HG03439 (cell line): ENCODE data around the gene ADTRP.
A peak's percentile ranks its signal among the peaks of the same experiment; 100 is the strongest.
"Not testable (repeated sequence)": the region's sequence is repeated elsewhere in the genome, so short reads cannot be mapped to it uniquely, and the experiment has no call there.

Experiments
- ATAC-seq: cut with Tn5 transposase; IDR thresholded peaks from one replicate; pipeline ENCODE4 v1.9.1; 2021; ENCODE audit warnings: mild to moderate bottlenecking, moderate library complexity; ENCODE audit not compliant: unreplicated experiment

ADTRP gene

GRCh38 chr6:11804135-11804534 lies 25.5 kb upstream of the ADTRP start:
- ATAC-seq = no peak

- ATAC-seq = no peak
Measured at GRCh38 chr6:11803591-11803971, 25.0 kb upstream of the ADTRP start.

DNA sequence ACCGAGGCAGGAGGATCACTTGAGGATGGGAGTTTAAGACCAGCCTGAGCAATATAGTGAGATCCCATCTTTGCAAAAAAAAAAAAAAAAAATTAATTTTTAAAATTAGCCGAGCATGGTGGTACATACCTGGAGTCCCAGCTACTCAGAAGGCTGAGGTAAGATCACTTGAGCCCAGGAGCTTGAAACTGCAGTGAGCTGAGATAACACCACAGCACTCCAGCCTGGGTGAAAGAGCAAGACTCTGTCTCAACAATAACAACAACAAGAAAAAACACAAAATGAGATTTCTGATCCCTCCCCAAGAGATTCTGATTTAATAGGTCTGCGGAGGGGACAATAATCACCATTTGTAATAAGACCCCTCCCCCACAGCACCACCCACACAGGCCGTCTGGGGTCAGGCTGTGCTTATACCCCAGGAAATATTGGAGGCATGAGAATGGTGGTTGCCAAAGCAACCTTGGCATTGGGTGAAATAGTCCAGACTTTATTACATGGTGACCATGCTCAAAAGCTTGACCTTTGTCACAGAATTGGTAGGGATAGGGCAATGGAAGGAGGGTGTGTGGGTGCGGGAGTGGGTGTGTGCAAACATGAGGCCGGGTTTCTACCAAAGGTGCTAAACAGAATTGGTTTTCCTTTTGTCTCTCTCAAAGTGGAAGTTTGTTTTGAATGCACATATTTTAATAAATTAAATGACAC lies 24.4 kb upstream of the ADTRP start:
- ATAC-seq = no peak

DNA sequence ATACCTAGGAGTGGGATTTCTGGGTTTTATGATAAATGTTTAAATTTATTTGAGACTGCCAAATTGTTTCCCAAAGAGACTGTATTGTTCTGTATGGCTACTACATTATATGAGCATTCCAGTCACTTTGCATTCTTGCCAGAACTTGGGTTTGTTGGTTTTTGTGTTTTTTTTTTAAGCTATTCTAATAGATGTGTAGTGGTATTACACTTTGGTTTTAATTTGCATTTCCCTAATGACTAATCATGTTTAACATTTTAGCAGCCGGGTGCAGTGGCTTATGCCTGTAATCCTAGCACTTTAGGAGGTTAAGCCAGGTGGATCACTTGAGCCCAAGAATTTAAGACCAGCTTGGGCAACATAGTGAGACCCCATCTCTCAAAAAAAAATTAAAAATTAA lies 21.9 kb upstream of the ADTRP start:
- ATAC-seq = not testable (repeated sequence)

- ATAC-seq = no peak
Measured at GRCh38 chr6:11798538-11798937, 19.9 kb upstream of the ADTRP start.

DNA sequence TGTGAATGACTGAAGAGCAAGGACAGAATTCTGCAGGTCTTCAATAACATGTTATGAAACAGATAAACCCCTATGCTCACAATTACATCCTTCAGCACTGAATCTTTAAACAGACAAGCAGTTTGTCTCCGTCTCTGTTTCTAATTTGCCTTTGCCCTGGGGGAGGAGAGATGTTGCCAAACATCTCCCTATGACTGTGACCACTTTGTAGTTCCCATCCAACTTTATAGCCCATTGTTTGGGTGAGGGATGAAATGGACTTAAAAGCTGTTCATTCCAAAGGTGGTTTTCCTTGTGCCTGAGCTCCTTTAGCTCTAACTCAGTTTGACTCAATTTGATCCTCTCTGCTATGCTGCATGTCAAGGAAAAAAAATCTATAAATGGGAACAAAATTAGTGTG lies 19.5 kb upstream of the ADTRP start:
- no peak for ATAC-seq

GRCh38 chr6:11796829-11797228 lies 18.2 kb upstream of the ADTRP start:
- no peak for ATAC-seq

DNA sequence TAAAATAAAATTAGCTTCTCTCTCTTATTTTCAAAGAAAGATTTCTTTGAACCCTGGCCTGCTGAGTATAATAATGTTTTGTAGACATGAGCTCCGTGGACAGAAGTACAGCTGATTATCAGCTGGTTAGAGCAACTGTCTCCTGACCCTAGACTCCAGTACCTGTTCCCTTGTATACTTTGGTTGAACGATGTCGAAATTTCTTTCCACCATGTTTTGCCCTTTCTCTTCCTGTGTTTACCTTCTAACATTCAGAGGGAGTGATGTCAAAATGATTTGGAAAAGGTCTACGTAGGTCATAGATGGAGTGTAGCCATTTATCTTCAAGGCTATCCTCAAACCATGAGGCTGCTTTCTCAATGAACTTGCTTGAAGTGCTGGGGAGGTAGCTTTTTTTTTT lies 16.8 kb upstream of the ADTRP start:
- ATAC-seq = no peak

DNA sequence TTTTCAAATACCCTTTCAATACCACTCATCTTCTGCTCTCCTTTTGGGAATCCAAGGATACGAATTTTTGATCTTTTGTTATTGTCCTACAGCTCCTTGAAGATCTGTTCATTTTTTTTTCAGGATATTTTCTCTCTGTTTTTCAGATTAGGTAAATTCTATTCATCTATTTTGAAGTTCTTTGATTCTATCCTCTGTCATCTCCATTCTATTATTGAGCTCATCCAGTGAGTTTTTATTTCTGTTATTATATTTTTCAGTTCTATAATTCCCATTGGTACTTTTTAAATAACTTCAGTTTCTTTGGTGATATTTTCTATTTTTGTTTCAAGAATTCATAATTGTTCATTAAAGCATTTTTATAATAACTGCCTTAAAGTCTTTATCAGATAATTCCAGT lies 14.7 kb upstream of the ADTRP start:
- ATAC-seq = no peak

DNA sequence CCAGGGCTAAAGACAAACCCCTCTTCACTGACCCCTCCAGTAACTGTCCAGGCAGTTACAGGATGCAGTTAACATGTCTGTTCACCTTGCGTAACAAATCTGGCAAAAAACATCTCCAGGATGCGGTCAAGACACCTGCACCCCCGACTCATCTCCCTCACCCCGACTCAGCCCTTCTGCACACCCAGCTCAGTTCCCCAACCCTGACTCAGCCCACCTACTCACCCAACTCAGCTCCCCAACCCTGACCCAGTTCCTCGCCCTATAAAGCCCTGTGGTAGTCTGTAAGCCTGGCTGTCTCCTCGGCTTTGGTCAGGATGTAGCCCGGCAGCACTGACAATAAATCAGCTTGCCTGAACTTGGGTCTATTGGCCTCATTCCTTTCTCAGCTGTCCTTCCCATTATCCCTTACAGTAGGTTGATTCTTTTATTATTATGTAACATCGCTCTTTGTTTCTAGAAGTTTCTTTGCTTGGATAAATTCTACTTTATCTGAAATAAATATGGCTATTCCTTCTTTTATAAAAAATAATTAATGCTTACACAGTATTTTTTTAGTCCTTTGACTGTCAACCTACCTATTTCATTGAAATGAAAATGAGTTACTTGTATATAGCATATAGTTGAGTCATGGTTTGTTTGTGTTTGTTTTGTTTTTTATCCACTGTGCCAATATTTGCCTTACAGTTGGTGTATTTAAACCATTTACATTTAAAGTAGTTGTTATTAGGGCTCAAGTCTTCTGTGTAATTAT lies 12.9 kb upstream of the ADTRP start:
- no peak for ATAC-seq

GRCh38 chr6:11789744-11790143 lies 11.1 kb upstream of the ADTRP start:
- no peak for ATAC-seq

DNA sequence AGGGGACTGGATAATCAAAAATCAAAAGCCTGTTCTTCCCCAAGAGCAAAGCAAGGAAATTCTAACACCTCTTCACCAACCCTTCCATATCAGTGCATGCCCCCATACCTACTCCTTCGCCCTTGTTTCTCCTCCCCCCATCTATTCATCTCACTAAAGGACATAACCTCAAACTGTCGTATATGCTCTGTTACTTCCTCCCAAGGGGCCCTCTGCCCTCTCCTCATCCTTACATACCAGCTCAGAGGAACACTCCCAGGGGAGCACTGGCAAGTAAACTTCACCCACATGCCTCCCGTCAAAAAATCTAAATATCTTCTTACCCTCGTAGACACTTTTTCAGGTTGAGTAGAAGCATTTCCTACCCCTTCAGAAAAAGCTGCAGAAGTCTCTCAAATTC lies 9.4 kb upstream of the ADTRP start:
- no peak for ATAC-seq

GRCh38 chr6:11785774-11786579 lies 7.4 kb upstream of the ADTRP start:
- peak; percentile 87 for ATAC-seq

DNA sequence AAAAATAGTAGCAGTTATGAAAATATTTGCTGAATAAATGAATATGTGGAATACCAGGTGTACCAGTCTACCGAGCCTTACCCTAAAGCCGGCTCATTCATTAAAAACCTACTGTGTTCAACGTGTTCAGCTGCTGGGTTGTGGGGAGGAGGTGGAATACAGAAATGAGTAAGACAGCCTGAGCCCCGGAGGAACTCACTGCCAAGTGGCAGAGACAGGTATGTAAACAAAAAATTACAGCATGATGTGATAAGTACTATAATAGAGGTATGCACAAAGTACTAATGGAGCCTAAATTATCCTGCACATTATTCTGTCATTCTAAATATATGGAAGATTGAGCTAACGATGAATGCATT lies 6.8 kb upstream of the ADTRP start:
- ATAC-seq = peak; percentile 50

GRCh38 chr6:11784341-11784740 lies 5.7 kb upstream of the ADTRP start:
- ATAC-seq = no peak

GRCh38 chr6:11783524-11784064 lies 5.0 kb upstream of the ADTRP start:
- ATAC-seq = no peak

DNA sequence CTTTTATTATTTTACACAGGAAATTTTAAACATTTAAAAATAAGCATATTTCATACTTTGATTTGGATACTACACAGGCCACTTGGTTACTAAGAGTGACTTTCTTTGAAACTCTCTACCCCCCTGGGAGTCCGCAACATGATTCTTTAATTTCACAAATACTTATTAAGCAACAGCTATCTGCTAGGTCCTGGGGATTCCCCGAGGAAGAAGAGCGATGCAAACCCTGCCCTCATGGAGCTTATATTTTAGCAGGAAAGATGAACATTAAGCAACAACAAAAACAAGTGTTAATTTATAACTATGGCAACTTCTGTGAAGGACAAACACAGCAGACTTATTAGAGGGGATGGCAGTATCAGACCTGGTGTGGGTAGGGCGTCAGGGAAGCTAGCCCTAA lies 3.9 kb upstream of the ADTRP start:
- ATAC-seq = no peak

- no peak for ATAC-seq
Measured at GRCh38 chr6:11780097-11780428, 1.5 kb upstream of the ADTRP start.

DNA sequence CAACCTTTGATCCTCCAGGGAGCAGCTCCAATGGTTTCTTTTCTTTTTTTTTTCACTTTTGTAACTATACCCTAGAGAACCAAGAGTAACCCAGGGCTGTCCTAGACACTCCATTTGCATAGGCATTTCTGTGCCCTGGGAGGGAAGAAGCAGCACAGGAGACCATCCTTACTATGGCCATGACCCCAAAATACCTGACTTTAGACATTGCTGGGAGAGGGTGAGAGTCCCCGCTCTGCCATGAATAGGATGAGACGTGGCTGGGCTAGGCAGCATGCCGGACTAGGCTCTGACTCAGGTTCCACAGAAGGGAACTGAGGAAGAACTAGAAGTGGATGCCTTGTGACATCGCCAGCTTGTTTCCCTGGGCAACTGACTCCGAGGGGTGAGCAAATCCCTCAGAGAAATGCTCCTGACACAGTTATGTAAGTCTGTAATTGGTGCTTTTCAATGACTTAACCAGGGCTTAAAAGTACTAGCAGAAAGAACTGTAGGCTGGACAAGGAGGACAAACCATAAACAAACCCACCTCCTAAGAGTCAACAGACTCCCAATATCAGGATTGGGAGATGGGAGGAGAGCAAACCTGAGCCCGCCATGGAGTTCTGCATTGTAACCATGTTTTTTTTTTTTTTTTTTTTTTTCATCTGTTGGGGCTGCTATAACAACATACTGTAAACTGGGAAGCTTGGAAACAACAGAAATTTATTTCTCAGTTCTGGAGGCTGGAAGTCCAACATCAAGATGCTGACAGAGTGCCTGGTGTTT lies 910 bp upstream of the ADTRP start:
- no peak for ATAC-seq

DNA sequence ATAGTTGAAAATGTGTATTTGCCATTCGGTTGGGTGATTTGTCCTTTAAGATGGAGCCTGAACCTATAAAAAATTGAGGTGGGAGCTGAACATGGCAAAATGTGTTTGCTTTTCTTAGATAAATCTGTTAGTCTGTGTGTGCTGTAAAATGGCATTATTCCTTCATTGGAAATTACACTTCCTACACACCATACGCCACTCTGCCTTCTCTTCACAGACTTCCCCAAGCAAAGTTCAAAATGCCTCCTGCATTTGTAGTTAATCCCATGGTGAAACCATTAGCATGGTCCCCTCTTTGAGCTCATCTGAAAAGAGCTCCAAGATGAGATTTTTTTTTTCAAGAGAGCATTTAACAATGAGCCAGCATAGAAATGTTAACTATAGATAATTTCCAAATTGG lies 567 bp downstream of the ADTRP start:
- no peak for ATAC-seq

- ATAC-seq = no peak
Measured at GRCh38 chr6:11775791-11776409, 2.7 kb downstream of the ADTRP start.
